GM12878 (cell line): ENCODE data around the gene FFAR3. TPM values are rescaled to one million over a fixed set of nuclear protein-coding genes. Genes with fewer than 3 reads are reported as not detected.

Source experiments
- ATAC-seq: fragments of 200-7000 bp; cut with Tn5 transposase; 3 replicates; pipeline ENCODE4 v1.9.1; 2020; ENCODE audit warnings: mild to moderate bottlenecking, moderate library complexity
- BruUV-seq: library from RNA; stranded (reverse); fragments of 400-500 nt; replicated peaks from 2 replicates; lab custom pipeline; 2021; lab: Mats Ljungman, UMichigan
- CTCF ChIA-PET: fragments of 300-600 bp; sonication (Branson Sonifier 250); formaldehyde crosslinking; extraction: SDS; loops from one replicate; lab custom pipeline; 2021; ENCODE audit warnings: inconsistent platforms; lab: Yijun Ruan, JAX
- POLR2A ChIA-PET: fragments of 350-600 bp; formaldehyde crosslinking; extraction: SDS; loops from one replicate; lab custom pipeline; 2021; ENCODE audit warnings: inconsistent platforms; lab: Charles Lee
- RAD21 ChIA-PET: fragments of 300-600 bp; sonication (Branson Sonifier 250); formaldehyde crosslinking; loops from one replicate; lab custom pipeline; 2023; ENCODE audit warnings: antibody characterized with exemption; ENCODE audit not compliant: unreplicated experiment; lab: Charles Lee
- SMC1A ChIA-PET: fragments of 300-600 bp; sonication (Branson Sonifier 250); formaldehyde crosslinking; loops from one replicate; lab custom pipeline; 2023; ENCODE audit not compliant: unreplicated experiment, uncharacterized antibody; lab: Charles Lee
- DNase-seq: peaks from one replicate; pipeline ENCODE4 v3.0.0-alpha.2; 2011; ENCODE audit warnings: low read depth, low spot score
- FAIRE-seq: peaks from 3 replicates; lab custom pipeline; 2011; peaks lifted over from hg19 to GRCh38; lab: Jason Lieb, UNC
- H2AFZ ChIP-seq: 2 replicates; pipeline ENCODE4 v1.6.0; 2011; ENCODE audit warnings: low read depth, low read length, control low read depth; ENCODE audit not compliant: control insufficient read depth
- H3K27ac ChIP-seq: 2 replicates; pipeline ENCODE4 v1.5.1; 2011; ENCODE audit warnings: control low read depth; ENCODE audit not compliant: control insufficient read depth, insufficient read depth
- H3K27me3 ChIP-seq, 2 experiments: replicated peaks in 1 of 2; 2 replicates each; pipeline versions ENCODE4 v1.6.0 to v1.6.1; 2011; ENCODE audit warnings: low read length in 1 of 2; ENCODE audit not compliant: control insufficient read depth in 2 of 2, insufficient read depth in 2 of 2
- H3K36me3 ChIP-seq, 2 experiments: 2 replicates each; pipeline ENCODE4 v1.5.1; 2011; ENCODE audit warnings: low read length in 1 of 2; ENCODE audit not compliant: control insufficient read depth in 2 of 2, insufficient read depth in 2 of 2
- H3K4me1 ChIP-seq: 2 replicates; pipeline ENCODE4 v1.6.1; 2011; ENCODE audit warnings: mild to moderate bottlenecking, low read length, moderate library complexity, mixed read lengths; ENCODE audit not compliant: control insufficient read depth, insufficient read depth
- H3K4me2 ChIP-seq: 2 replicates; pipeline ENCODE4 v1.6.0; 2011; ENCODE audit warnings: control low read depth; ENCODE audit not compliant: control insufficient read depth, insufficient read depth
- H3K4me3 ChIP-seq: fragments of 200-600 bp; sonication (generic); 2 replicates; pipeline ENCODE4 v1.5.1; 2016
- H3K79me2 ChIP-seq: 2 replicates; pipeline ENCODE4 v1.6.0; 2011; ENCODE audit warnings: low read length; ENCODE audit not compliant: control insufficient read depth, insufficient read depth
- H3K9ac ChIP-seq: 2 replicates; pipeline ENCODE4 v1.8.0; 2011; ENCODE audit warnings: low read length, control low read depth, mixed read lengths; ENCODE audit not compliant: control insufficient read depth, insufficient read depth
- H3K9me3 ChIP-seq: replicated peaks from 3 replicates; pipeline ENCODE4 v1.5.1; 2011; ENCODE audit warnings: mild to moderate bottlenecking, low read length; ENCODE audit not compliant: control insufficient read depth, insufficient read depth
- H4K20me1 ChIP-seq: 2 replicates; pipeline ENCODE4 v1.6.0; 2011; ENCODE audit not compliant: control insufficient read depth, insufficient read depth
- ETV6 ChIP-seq, 2 experiments: fragments of 450-650 bp in 1 of 2; IDR thresholded peaks in 1 of 2; conservative IDR thresholded peaks in 1 of 2; 2 replicates each; pipeline ENCODE4 v1.6.1; 2014; ENCODE audit warnings: antibody characterized with exemption in 1 of 2, borderline replicate concordance in 1 of 2, low read depth in 1 of 2, mild to moderate bottlenecking in 1 of 2, moderate library complexity in 1 of 2
- FOXK2 ChIP-seq: fragments of 450-650 bp; IDR thresholded peaks from 2 replicates; pipeline ENCODE4 v1.6.1; 2017; ENCODE audit warnings: mild to moderate bottlenecking, moderate library complexity
- IKZF1 ChIP-seq: fragments of 450-650 bp; conservative IDR thresholded peaks from 2 replicates; pipeline ENCODE4 v1.6.1; 2017; ENCODE audit warnings: antibody characterized with exemption, mild to moderate bottlenecking
- LARP7 ChIP-seq: fragments of 450-650 bp; IDR thresholded peaks from 2 replicates; pipeline ENCODE4 v1.6.1; 2017; ENCODE audit warnings: mild to moderate bottlenecking
- MTA2 ChIP-seq: fragments of 450-650 bp; IDR thresholded peaks from 2 replicates; pipeline ENCODE4 v1.6.1; 2016; ENCODE audit warnings: low read depth, mild to moderate bottlenecking, moderate library complexity
- NFYB ChIP-seq: IDR thresholded peaks from 2 replicates; pipeline ENCODE4 v1.6.1; 2011; ENCODE audit warnings: low read depth, mild to moderate bottlenecking, low read length, improper control_type of control experiment, moderate library complexity; ENCODE audit not compliant: insufficient read depth
- POLR2A ChIP-seq: IDR thresholded peaks from 2 replicates; pipeline ENCODE4 v1.6.1; 2011; ENCODE audit warnings: low read depth, mild to moderate bottlenecking, low read length
- POLR2AphosphoS2 ChIP-seq: IDR thresholded peaks from 2 replicates; pipeline ENCODE4 v1.6.1; 2011; ENCODE audit warnings: low read depth, mild to moderate bottlenecking, low read length, improper control_type of control experiment, moderate library complexity
- POLR2AphosphoS5 ChIP-seq: IDR thresholded peaks from 2 replicates; pipeline ENCODE4 v1.6.1; 2011; ENCODE audit warnings: mild to moderate bottlenecking, low read length, inconsistent platforms
- RAD51 ChIP-seq: fragments of 450-650 bp; IDR thresholded peaks from 2 replicates; pipeline ENCODE4 v1.6.1; 2016; ENCODE audit warnings: moderate library complexity, mild to moderate bottlenecking, inconsistent platforms
- SPI1 ChIP-seq: IDR thresholded peaks from 2 replicates; pipeline ENCODE4 v1.6.1; 2011; ENCODE audit warnings: low read depth, mild to moderate bottlenecking, low read length, moderate library complexity, borderline replicate concordance; ENCODE audit not compliant: insufficient read depth
- ZBED1 ChIP-seq: IDR thresholded peaks from 2 replicates; pipeline ENCODE4 v1.6.1; 2016; ENCODE audit warnings: borderline replicate concordance
- WGBS: methylation state at CpG from one replicate; pipeline ENCODE4 v1.1.6; 2016; ENCODE audit warnings: low lambda C conversion rate; ENCODE audit not compliant: insufficient replicate concordance, insufficient coverage; ENCODE audit errors: missing lambda C conversion rate; 5-methylcytosine and 5-hydroxymethylcytosine counted together
- in situ Hi-C: fragments of 300-500 bp; cut with MboI; formaldehyde crosslinking; loops from 9 replicates; pipeline ENCODE4 v1.14.3; 2018; ENCODE audit warnings: mixed read lengths
- intact Hi-C: fragments of 100-400 bp; cut with micrococcal nuclease; formaldehyde crosslinking; loops from one replicate; pipeline ENCODE4 v1.14.2; 2022; ENCODE audit not compliant: unreplicated experiment
- polyA plus RNA-seq, 11 experiments: library from polyadenylated mRNA; depleted of rRNA in 4 of 11; unstranded in 6 of 11; stranded (reverse) in 5 of 11; fragments of >200 nt; fragmentation: Nextera tagmentation in 4 of 11; fragmentation: Illumina TruSeq in 1 of 11; extraction: Ambion mirVana in 4 of 11; extraction: Trizol in 1 of 11; gene quantifications; 1 replicate in 1 of 11; 2 replicates in 10 of 11; pipeline versions ENCODE4 v1.2.1 to v1.2.3, GENCODE V29; 2011 to 2016; ENCODE audit warnings: inconsistent platforms in 2 of 11, missing spikeins in 2 of 11, low read depth in 1 of 11
- total RNA-seq, 4 experiments: library from RNA; depleted of rRNA in 3 of 4; stranded (reverse); fragments of >200 nt in 3 of 4; fragmentation: Illumina TruSeq in 1 of 4; extraction: Trizol in 1 of 4; gene quantifications; 2 replicates each; pipeline versions ENCODE4 v1.2.1 to v1.2.3, GENCODE V29; 2013 to 2021
- TF ChIP-seq, protein P1 (sequence below): IDR thresholded peaks from 2 replicates; pipeline ENCODE4 v1.6.1; 2011; ENCODE audit warnings: low read depth, low read length, improper control_type of control experiment, borderline replicate concordance
- TF ChIP-seq, protein P2 (sequence below): IDR thresholded peaks from 2 replicates; pipeline ENCODE4 v1.6.1; 2012; ENCODE audit warnings: low read length, inconsistent platforms
- TF ChIP-seq, protein P3 (sequence below): IDR thresholded peaks from 2 replicates; pipeline ENCODE4 v1.6.1; 2011; ENCODE audit warnings: borderline replicate concordance, low read depth, mild to moderate bottlenecking, moderate library complexity, low read length; ENCODE audit not compliant: insufficient read depth, poor library complexity, severe bottlenecking

The FFAR3 gene
- total and polyA plus RNA-seq, 10 of the 15 experiments (the other 5 are each of a cell fraction or from before 2014, with no cell fraction given), result 0.15 to 0.18 TPM; not detected in 8

DNA sequence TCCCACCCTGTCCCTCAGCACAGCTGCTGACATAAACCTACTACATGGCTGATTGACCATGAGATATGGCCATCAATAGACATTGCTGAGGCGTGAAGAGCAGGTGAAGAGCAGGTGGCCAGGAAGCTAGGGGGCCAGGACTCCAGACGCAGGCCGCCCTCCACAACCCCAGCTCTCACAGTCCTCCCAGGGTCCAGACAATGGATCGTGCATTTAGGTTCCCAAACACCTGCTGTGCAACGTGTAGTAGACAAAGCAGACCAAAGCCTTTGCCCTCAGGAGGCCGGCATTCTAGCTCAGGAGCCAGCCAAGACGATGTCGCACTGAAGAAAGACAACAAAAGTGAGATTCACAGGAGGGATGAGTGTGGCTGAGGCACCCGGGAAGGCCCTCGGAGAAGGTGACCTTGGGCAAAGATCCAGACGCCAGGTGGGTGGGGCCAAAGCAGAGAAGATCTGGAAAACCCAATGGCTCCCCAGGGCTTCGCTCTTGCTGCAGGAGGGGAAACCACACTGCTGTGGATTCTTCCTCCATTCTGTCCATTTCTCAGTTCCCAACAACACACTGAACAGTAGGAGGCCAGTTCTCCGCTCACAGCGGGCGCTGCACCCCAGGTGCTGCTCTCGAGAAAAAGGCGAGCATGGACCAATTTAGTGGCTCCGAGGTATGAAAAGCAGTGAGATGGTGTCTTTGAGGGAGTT is 9.2 kb upstream of the FFAR3 start (continued):
- TF ChIP-seq MTA2 (no peak), IKZF1 (0 out of 2 replicates have a peak, but pooled peaks have one; percentile 25)

DNA sequence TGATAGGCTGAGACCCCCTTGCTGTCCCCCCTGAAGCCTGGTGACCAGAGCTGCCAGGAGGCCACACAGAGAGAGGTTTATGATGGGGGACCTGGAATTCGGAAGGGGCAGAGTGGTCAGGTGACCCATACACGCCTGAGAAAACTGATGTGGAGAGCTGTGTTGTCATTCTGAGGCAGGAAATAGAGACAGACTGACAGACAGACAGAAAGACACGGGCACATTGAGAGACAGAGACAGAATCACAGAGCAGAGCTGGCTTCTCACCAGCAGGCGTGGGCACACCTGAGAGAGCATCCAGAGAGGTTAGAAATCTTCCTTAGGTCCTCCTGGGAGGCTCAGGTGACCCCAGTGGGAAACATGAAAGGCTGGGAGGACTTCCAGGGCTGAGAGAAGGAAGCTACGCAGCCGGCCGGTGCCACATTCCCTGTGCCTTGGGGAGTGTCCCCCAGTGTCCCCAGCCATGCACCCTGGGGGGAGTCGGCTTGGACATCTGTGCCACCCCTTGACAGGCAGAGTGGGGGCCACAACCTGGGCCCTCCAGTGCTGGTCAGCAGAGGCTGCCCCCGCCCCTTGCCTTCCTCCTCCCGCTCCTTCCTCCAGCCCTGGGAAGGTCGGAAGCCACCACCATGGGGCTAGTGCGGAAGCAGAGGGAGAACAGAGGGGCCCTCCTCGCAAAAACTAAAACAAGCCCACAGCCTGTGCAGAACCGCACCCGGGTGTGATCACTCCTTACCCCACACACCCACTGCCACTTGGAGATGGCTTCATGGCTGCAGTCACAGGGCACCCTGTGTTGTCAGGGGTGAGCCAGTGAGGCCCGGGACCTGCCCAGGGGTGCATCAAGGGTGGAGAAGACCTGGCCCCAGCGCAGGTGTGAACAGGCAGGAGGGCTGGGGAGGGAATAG is 8.4 kb upstream of the FFAR3 start:
- ChIA-PET POLR2A (interaction anchor here (1.0 to 5.1 kb wide), 5 partner anchors 26 to 155 kb away, joined by 3 to 28 read pairs (median 3); no protein-coding TSS in a partner anchor), CTCF (interaction anchor here (1.1 to 5.8 kb wide), 8 partner anchors 16 to 145 kb away, joined by 3 to 61 read pairs (median 6); no protein-coding TSS in a partner anchor), SMC1A (interaction anchor here (0.7 to 7.7 kb wide), 9 partner anchors 18 to 208 kb away, joined by 3 to 152 read pairs (median 5); partner anchors contain the start of gene CD22), RAD21 (interaction anchor here (0.6 to 6.2 kb wide), 9 partner anchors 13 to 145 kb away, joined by 3 to 127 read pairs (median 6); partner anchors contain the start of gene CD22)
- Histone ChIP-seq H3K27ac (peak overlapping the region; percentile 11; the same call in 1 of the 2 replicates), H3K4me2 (no peak overlapping the region), H3K4me1 (peaks cover 58% of the 10 kb centered on the region), H3K9ac (no peak overlapping the region), H3K36me3 (peaks cover 0 to 3% of the 10 kb centered on the region in 2 experiments; a peak in 2 of 4 replicates), H2AFZ (no peak overlapping the region), H3K9me3 (no peaks in the 10 kb centered on the region), H3K4me3 (no peak overlapping the region), H3K27me3 (no peaks in the 10 kb centered on the region), H3K79me2 (no peaks in the 10 kb centered on the region), H4K20me1 (no peaks in the 10 kb centered on the region)
- no peak for DNase-seq
- BruUV-seq, result no TSS peak
- in situ Hi-C loops, result loop anchor here (5.0 kb wide), 1 partner anchor 117 kb away; no protein-coding TSS in a partner anchor
- no peak for ATAC-seq
- 68% methylated on average over 17 of the region's 17 CpGs for WGBS
- no peak for FAIRE-seq
- intact Hi-C loops, result loop anchor here (5.0 kb wide), 3 partner anchors 43 to 247 kb away; partner anchors contain the start of gene USF2
- TF ChIP-seq, protein P1, sequence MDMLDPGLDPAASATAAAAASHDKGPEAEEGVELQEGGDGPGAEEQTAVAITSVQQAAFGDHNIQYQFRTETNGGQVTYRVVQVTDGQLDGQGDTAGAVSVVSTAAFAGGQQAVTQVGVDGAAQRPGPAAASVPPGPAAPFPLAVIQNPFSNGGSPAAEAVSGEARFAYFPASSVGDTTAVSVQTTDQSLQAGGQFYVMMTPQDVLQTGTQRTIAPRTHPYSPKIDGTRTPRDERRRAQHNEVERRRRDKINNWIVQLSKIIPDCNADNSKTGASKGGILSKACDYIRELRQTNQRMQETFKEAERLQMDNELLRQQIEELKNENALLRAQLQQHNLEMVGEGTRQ, result no peak
- no peak for TF ChIP-seq FOXK2
- no peak for TF ChIP-seq LARP7
- 0 out of 2 replicates have a peak, but pooled peaks have one; percentile 52 for TF ChIP-seq ZBED1
- TF ChIP-seq POLR2AphosphoS5, result peak; percentile 37; the same call in 1 of the 2 replicates
- no peak for TF ChIP-seq NFYB
- TF ChIP-seq ETV6 (conservative IDR thresholded peaks at IDR 0.05 in 1 of 2, IDR thresholded peaks at IDR 0.05 in 1 of 2; ENCODE audit: borderline replicate concordance in 1 of 2, low read depth in 1 of 2), result no peak
- TF ChIP-seq RAD51, result 0 out of 2 replicates have a peak, but pooled peaks have one; percentile 10
- TF ChIP-seq, protein P2, sequence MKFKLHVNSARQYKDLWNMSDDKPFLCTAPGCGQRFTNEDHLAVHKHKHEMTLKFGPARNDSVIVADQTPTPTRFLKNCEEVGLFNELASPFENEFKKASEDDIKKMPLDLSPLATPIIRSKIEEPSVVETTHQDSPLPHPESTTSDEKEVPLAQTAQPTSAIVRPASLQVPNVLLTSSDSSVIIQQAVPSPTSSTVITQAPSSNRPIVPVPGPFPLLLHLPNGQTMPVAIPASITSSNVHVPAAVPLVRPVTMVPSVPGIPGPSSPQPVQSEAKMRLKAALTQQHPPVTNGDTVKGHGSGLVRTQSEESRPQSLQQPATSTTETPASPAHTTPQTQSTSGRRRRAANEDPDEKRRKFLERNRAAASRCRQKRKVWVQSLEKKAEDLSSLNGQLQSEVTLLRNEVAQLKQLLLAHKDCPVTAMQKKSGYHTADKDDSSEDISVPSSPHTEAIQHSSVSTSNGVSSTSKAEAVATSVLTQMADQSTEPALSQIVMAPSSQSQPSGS, result no peak
- TF ChIP-seq POLR2AphosphoS2, result 0 out of 2 replicates have a peak, but pooled peaks have one; percentile 31
- TF ChIP-seq SPI1, result no peak
- TF ChIP-seq, protein P3, sequence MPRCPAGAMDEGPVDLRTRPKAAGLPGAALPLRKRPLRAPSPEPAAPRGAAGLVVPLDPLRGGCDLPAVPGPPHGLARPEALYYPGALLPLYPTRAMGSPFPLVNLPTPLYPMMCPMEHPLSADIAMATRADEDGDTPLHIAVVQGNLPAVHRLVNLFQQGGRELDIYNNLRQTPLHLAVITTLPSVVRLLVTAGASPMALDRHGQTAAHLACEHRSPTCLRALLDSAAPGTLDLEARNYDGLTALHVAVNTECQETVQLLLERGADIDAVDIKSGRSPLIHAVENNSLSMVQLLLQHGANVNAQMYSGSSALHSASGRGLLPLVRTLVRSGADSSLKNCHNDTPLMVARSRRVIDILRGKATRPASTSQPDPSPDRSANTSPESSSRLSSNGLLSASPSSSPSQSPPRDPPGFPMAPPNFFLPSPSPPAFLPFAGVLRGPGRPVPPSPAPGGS, result peak; percentile 62
- peak; percentile 49 for TF ChIP-seq POLR2A
